EL (cell line): ENCODE data around the gene JDP2.
A peak's percentile ranks its signal among the peaks of the same experiment; 100 is the strongest.

Experiments
- DNase-seq: peaks from one replicate; pipeline ENCODE4 v3.0.0-alpha.2; 2016

JDP2 gene

GRCh38 chr14:75519826-75520728 is 92.3 kb downstream of the JDP2 start:
- DNase-seq: peak; percentile 50

GRCh38 chr14:75520852-75521251 is 93.0 kb downstream of the JDP2 start:
- DNase-seq: no peak

GRCh38 chr14:75521415-75522199 is 93.8 kb downstream of the JDP2 start:
- no peak for DNase-seq

GRCh38 chr14:75522224-75522982 is 94.6 kb downstream of the JDP2 start, which contains the start of gene BATF:
Gene BATF (plus strand): TSS chr14:75522469. CDS start chr14:75522683, 214 bp downstream.
- no peak for DNase-seq

DNA sequence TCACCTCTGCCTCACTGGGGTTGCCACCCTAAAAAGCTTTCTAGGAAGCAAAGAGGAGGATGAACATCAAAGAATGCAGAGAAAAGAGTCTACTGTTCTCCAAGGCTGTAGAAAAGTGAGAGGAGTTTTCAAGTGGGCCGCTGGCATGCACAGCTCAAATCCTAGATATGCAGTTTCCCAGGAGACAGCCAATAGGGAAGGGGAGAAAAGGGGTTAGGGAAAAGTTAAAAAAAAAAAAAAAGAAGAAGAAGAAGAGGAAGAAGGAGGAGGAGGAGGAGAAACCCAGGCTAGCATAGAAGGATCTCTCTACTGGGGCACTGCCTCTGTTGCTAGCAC is 95.1 kb downstream of the JDP2 start:
- no peak for DNase-seq
